ENCODE data around the gene DUOX1. TPM values are rescaled to one million over a fixed set of nuclear protein-coding genes. Genes with fewer than 3 reads are reported as not detected.

The DUOX1 gene
- total and polyA plus RNA-seq, 9 of the 15 experiments (the other 6 are each of a cell fraction or from before 2014, with no cell fraction given) = 0.01 to 0.22 (median 0.01) TPM; not detected in 6

DNA sequence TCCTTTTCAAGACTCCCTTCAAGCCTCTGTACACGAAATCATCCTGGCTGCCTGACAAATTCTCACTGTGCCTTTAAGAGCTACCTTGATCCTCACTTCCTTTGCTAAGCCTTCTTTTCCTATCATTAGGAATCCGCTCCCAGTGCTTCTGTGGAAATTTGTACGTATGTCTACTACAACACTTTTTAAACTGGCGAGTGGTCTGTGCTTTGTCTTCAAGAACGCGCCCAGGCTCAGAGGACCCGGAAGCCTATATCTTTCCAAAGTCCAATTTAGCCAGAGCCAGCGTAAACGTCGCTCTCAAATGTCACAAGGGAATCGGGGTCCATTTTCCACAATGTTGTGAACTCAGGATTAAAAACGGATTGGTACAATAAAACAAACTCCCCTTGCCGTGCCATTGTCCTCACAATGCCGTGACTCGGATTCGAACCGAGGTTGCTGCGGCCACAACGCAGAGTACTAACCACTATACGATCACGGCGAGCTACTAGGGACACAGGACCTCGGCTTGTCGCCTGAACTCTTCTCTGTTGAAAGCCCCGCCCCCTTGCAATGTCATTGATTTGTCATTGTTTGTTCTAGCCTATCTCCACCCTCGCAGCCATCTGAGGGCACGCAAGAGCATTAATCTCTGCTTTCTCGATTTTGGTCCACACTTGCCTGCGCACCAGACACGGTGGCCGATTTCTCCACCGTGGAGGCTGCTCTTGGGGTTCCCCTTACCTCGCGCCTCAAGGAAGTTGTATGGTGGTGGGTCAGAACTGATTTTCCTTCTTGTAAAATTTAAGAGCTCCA lies 70.4 kb downstream of the DUOX1 start (continued):
- no peak for TF ChIP-seq ZBTB34 (CRISPR knock-in tag; IDR thresholded peaks at IDR 0.05)
- no peak for TF ChIP-seq SREBF1 (IDR thresholded peaks at IDR 0.05; ENCODE audit: borderline replicate concordance, low read depth, low read length)
- no peak for TF ChIP-seq ZNF75A (CRISPR knock-in tag; IDR thresholded peaks at IDR 0.05)
- TF ChIP-seq ZSCAN29 (IDR thresholded peaks at IDR 0.05) = peak; percentile 95
- TF ChIP-seq CHD1 (IDR thresholded peaks at IDR 0.05; ENCODE audit: low read length) = no peak
- peak; percentile 63 to 74 for TF ChIP-seq NRF1 (conservative IDR thresholded peaks at IDR 0.05 in 1 of 2, IDR thresholded peaks at IDR 0.05 in 1 of 2)
- peak; percentile 58; the same call in 1 of the 2 replicates for TF ChIP-seq ZNF24 (IDR thresholded peaks at IDR 0.05)
- no peak for TF ChIP-seq SRSF3 (IDR thresholded peaks at IDR 0.05; ENCODE audit: insufficient read depth, low read length)
- TF ChIP-seq PATZ1 (CRISPR knock-in tag; IDR thresholded peaks at IDR 0.05; ENCODE audit: borderline replicate concordance) = no peak
- no peak for TF ChIP-seq SMARCB1 (IDR thresholded peaks at IDR 0.05; ENCODE audit: insufficient read length, low read depth)
- no peak for TF ChIP-seq GTF2A2 (tag; IDR thresholded peaks at IDR 0.05)
- TF ChIP-seq USF2 (CRISPR knock-in tag; IDR thresholded peaks at IDR 0.05) = no peak
- TF ChIP-seq SRSF1 (IDR thresholded peaks at IDR 0.05; ENCODE audit: low read depth, low read length) = no peak
- 0 out of 2 replicates have a peak, but pooled peaks have one; percentile 17 for TF ChIP-seq ZBTB33 (CRISPR knock-in tag; IDR thresholded peaks at IDR 0.05)
- no peak for TF ChIP-seq MXI1 (IDR thresholded peaks at IDR 0.05; ENCODE audit: low read depth, low read length)
- TF ChIP-seq HDAC8 (tag; IDR thresholded peaks at IDR 0.05) = 0 out of 2 replicates have a peak, but pooled peaks have one; percentile 14
- no peak for TF ChIP-seq TFAP4 (CRISPR knock-in tag; IDR thresholded peaks at IDR 0.05; ENCODE audit: borderline replicate concordance)
- no peak for TF ChIP-seq HIVEP1 (CRISPR knock-in tag; IDR thresholded peaks at IDR 0.05)
- no peak for TF ChIP-seq TFAM (CRISPR knock-in tag; conservative IDR thresholded peaks at IDR 0.05)
- TF ChIP-seq CBX2 (IDR thresholded peaks at IDR 0.05; ENCODE audit: insufficient read depth, low read length, poor library complexity, severe bottlenecking) = no peak
